Neutrophil (primary cell): ENCODE measurements around the gene GUSB.
"Not testable (repeated sequence)": the region's sequence is repeated elsewhere in the genome, so short reads cannot be mapped to it uniquely, and the experiment has no call there.

Experiments used
- H3K27ac ChIP-seq: fragments of 200-600 bp; sonication (generic); 2 replicates; pipeline ENCODE4 v1.5.1; 2016; ENCODE audit warnings: mild to moderate bottlenecking, moderate library complexity
- H3K27me3 ChIP-seq: fragments of 200-600 bp; sonication (generic); 2 replicates; pipeline ENCODE4 v1.6.0; 2016; ENCODE audit warnings: mild to moderate bottlenecking
- H3K36me3 ChIP-seq: fragments of 200-600 bp; sonication (generic); 2 replicates; pipeline ENCODE4 v1.5.1; 2017
- H3K4me1 ChIP-seq, 2 experiments: fragments of 200-600 bp in 1 of 2; sonication (generic) in 1 of 2; 1 replicate in 1 of 2; 2 replicates in 1 of 2; pipeline versions ENCODE4 v1.5.1 to v1.6.1; 2013 to 2016; ENCODE audit warnings: low read depth in 1 of 2, low read length in 1 of 2, mild to moderate bottlenecking in 1 of 2, moderate library complexity in 1 of 2; ENCODE audit not compliant: control insufficient read depth in 1 of 2, insufficient read depth in 1 of 2
- H3K4me3 ChIP-seq, 2 experiments: fragments of 200-600 bp in 1 of 2; sonication (generic) in 1 of 2; 1 replicate in 1 of 2; 2 replicates in 1 of 2; pipeline ENCODE4 v1.5.1; 2013 to 2016; ENCODE audit warnings: low read depth in 1 of 2, low read length in 1 of 2, mild to moderate bottlenecking in 1 of 2, moderate library complexity in 1 of 2
- H3K9me3 ChIP-seq: fragments of 200-600 bp; sonication (generic); 2 replicates; pipeline ENCODE4 v1.5.1; 2016
- TF ChIP-seq, protein P1 (sequence below): fragments of 200-600 bp; sonication (generic); IDR thresholded peaks from 2 replicates; pipeline ENCODE4 v1.5.1; 2016; ENCODE audit warnings: antibody characterized with exemption

Gene GUSB

DNA sequence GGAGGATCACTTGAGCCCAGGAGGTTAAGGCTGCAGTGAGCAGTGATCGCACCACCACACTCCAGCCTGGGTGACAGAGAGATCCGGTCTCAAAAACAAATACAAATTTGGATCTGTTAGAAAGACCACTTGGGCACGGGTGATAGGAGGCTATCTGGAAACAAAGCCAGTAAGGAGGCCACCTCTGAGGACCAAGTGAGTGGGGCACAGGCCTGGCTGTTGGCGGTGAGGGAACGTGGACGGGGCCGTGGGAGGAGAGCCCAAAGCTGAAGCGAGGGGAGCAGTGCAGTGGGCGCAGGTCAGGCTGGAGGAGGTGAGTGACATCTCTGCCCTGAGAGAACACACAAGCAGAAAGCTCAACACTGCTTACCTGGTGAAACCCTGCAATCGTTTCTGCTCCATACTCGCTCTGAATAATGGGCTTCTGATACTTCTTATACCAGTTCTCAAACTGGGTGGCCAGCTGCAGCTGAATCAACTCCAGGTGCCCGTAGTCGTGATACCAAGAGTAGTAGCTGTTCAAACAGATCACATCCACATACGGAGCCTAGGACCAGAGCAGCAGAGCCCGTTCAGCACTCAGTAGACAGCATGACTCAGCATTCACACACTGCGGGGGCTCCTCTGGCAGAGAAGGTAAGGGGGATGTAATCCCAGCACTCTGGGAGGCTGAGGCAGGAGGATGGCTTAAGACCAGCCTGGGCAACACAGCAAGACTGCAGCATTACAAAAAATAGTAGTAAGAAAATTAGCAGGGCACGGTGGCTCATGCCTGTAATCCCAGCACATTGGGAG, 14.5 kb downstream of the GUSB start:
- no peaks in the 10 kb centered on the region for H3K9me3 ChIP-seq
- no peak overlapping the region for H3K4me3 ChIP-seq
- H3K27me3 ChIP-seq = no peaks in the 10 kb centered on the region
- H3K27ac ChIP-seq = no peak overlapping the region
- H3K36me3 ChIP-seq = peaks cover 97% of the 10 kb centered on the region
- no peaks in the 10 kb centered on the region for H3K4me1 ChIP-seq
- TF ChIP-seq, protein P1, sequence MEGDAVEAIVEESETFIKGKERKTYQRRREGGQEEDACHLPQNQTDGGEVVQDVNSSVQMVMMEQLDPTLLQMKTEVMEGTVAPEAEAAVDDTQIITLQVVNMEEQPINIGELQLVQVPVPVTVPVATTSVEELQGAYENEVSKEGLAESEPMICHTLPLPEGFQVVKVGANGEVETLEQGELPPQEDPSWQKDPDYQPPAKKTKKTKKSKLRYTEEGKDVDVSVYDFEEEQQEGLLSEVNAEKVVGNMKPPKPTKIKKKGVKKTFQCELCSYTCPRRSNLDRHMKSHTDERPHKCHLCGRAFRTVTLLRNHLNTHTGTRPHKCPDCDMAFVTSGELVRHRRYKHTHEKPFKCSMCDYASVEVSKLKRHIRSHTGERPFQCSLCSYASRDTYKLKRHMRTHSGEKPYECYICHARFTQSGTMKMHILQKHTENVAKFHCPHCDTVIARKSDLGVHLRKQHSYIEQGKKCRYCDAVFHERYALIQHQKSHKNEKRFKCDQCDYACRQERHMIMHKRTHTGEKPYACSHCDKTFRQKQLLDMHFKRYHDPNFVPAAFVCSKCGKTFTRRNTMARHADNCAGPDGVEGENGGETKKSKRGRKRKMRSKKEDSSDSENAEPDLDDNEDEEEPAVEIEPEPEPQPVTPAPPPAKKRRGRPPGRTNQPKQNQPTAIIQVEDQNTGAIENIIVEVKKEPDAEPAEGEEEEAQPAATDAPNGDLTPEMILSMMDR = no peak

DNA sequence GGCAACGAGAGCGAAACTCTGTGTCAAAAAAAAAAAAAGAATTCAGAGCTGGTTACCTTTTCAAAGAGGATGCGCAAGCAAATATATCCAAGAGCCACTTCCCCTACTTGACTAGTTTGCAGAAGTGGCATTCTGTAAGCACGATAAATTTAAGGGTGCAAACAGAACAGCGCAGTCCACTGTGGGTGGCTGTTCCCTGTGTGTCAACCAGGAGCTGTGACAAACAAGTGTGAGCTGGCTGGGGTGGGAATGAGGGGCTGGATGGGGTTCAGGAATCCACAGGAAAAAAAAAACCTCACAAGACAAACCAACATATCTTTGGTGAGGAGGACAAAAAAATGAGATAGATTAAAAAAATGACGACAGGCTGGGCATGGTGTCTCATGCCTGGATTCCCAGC, 15.9 kb downstream of the GUSB start:
- TF ChIP-seq, protein P1 = no peak
- no peak overlapping the region for H3K27ac ChIP-seq
- no peaks in the 10 kb centered on the region for H3K4me1 ChIP-seq
- no peak overlapping the region for H3K4me3 ChIP-seq
- H3K36me3 ChIP-seq = peaks cover 98% of the 10 kb centered on the region
- H3K27me3 ChIP-seq = no peaks in the 10 kb centered on the region
- no peaks in the 10 kb centered on the region for H3K9me3 ChIP-seq

DNA sequence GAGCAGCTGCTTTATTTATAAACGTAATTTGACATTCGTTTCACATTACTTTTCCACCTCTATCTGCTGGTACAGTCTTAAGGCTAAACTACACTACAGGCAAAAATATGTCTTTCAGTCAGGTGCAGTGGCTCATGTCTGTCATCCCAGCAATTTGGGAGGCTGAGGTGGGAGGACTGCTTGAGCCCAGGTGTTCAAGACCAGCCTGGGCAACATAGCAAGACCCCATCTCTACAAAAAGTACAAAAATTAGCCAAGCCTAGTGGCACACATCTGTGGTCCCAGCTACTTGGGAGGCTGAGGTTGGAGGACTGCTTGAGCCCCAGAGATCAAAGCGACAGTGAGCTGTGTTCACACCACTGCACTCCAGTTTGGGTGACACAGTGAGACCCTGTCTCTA, 17.3 kb downstream of the GUSB start:
- peaks cover 99% of the 10 kb centered on the region for H3K36me3 ChIP-seq
- not testable (repeated sequence) for H3K9me3 ChIP-seq, H3K27me3 ChIP-seq, H3K4me3 ChIP-seq, H3K4me1 ChIP-seq, H3K27ac ChIP-seq

DNA sequence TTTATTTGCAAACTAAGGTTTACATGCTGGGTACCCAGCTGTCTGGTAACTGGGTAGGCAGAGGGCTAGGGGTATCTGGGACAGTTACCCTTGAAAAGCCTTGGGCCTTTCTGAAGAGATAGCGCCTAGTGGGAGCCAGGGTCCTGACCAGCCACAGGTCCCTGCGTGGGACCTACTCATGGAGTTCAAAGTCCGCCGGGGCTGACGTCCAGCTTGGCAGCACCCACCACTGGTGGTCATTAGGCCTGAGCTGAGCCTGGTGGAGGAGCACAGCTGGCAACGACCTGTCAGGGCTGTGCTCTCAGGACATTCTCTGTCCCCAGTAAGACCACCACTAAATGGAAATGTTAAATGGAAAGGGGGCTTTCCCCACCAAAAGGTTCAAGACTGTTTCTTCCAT, 20.0 kb downstream of the GUSB start:
- no peaks in the 10 kb centered on the region for H3K27me3 ChIP-seq
- no peaks in the 10 kb centered on the region for H3K9me3 ChIP-seq
- no peaks in the 10 kb centered on the region for H3K4me1 ChIP-seq
- H3K27ac ChIP-seq = no peak overlapping the region
- TF ChIP-seq, protein P1 = no peak
- H3K4me3 ChIP-seq = no peak overlapping the region
- peaks cover 92% of the 10 kb centered on the region for H3K36me3 ChIP-seq

DNA sequence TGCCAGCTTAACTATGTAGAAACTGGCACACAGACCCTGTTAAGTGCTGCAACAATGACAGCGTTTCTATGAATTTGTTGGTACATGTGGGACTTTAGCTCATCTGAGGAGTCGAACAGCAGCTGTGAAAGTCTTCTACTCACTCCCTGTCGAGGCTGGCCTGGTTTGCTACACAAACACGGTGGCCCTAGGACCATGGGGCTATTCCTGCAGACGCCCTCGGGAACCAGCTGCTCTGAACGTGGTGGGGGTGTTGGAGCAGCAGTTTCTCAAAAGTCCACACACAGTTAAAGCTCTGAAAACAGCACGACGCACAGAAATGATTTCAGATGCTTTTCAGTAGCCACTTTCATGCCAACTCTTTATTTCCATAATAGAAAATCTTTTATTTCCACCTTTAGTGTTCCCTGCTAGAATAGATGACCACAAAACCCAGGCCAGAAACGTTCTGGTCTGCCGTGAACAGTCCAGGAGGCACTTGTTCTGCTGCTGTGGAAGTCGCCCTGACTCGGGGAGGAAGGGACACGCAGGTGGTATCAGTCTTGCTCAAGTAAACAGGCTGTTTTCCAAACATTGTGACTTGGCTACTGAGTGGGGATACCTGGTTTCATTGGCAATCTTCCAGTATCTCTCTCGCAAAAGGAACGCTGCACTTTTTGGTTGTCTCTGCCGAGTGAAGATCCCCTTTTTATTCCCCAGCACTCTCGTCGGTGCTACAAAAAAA, 21.5 kb downstream of the GUSB start:
- Histone ChIP-seq H3K27ac (no peak overlapping the region), H3K27me3 (no peaks in the 10 kb centered on the region), H3K4me1 (no peaks in the 10 kb centered on the region), H3K4me3 (no peak overlapping the region), H3K36me3 (peaks cover 88% of the 10 kb centered on the region), H3K9me3 (no peaks in the 10 kb centered on the region)
- TF ChIP-seq, protein P1 = no peak

DNA sequence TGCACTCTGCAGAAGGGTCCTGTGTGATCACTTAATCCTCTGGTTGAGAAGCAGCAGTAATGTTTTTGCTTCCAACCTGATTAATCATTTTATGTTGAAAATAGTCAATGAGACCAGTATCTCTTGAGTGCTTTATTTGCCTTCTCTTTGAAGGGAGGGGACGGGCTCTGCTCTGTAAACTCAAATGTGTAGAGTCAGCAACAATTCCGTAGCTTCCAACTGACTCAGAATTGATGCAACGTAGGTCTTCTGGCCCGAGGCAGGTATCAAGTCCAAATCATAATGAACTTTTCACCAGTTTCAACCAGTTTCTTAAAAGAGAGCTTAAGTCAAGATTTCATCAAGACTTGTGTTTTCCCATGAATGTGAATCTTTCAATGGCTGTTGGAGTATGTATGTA, 26.3 kb downstream of the GUSB start:
- TF ChIP-seq, protein P1 = no peak
- peaks cover 52% of the 10 kb centered on the region for H3K36me3 ChIP-seq
- H3K27me3 ChIP-seq = no peaks in the 10 kb centered on the region
- no peaks in the 10 kb centered on the region for H3K9me3 ChIP-seq
- H3K4me1 ChIP-seq = peaks cover 4 to 11% of the 10 kb centered on the region in 2 experiments
- H3K27ac ChIP-seq = no peak overlapping the region
- H3K4me3 ChIP-seq = no peak overlapping the region
